Keratinocyte (primary cell): Measurements from ENCODE around the gene COPZ2. TPM values are rescaled to one million over a fixed set of nuclear protein-coding genes. Genes with fewer than 3 reads are reported as not detected.

Experiments
- DNase-seq: peaks from one replicate; pipeline ENCODE4 v3.0.0-alpha.2; 2011; ENCODE audit warnings: low read depth, missing footprints, low spot score
- FAIRE-seq: peaks from 2 replicates; lab custom pipeline; 2011; peaks lifted over from hg19 to GRCh38; lab: Jason Lieb, UNC
- H2AFZ ChIP-seq: 2 replicates; pipeline ENCODE4 v1.6.0; 2012; ENCODE audit warnings: low read length, control low read depth, inconsistent platforms; ENCODE audit not compliant: control insufficient read depth
- H3K27ac ChIP-seq: 2 replicates; pipeline ENCODE4 v1.5.1; 2011; ENCODE audit warnings: low read length; ENCODE audit not compliant: control insufficient read depth, insufficient read depth
- H3K27me3 ChIP-seq: 3 replicates; pipeline ENCODE4 v1.6.0; 2011; ENCODE audit warnings: low read length; ENCODE audit not compliant: control insufficient read depth, insufficient read depth; ENCODE audit errors: extremely low read depth
- H3K36me3 ChIP-seq, 2 experiments: 2 replicates in 1 of 2; 3 replicates in 1 of 2; pipeline ENCODE4 v1.5.1; 2011; ENCODE audit warnings: low read length in 2 of 2, mild to moderate bottlenecking in 1 of 2; ENCODE audit not compliant: control insufficient read depth in 2 of 2, insufficient read depth in 2 of 2; ENCODE audit errors: extremely low read depth in 1 of 2
- H3K4me1 ChIP-seq: 3 replicates; pipeline ENCODE4 v1.5.1; 2011; ENCODE audit warnings: low read length; ENCODE audit not compliant: control insufficient read depth, insufficient read depth; ENCODE audit errors: extremely low read depth
- H3K4me2 ChIP-seq: 3 replicates; pipeline ENCODE4 v1.6.0; 2011; ENCODE audit warnings: low read depth, low read length; ENCODE audit not compliant: control insufficient read depth, insufficient read depth; ENCODE audit errors: extremely low read depth
- H3K4me3 ChIP-seq, 3 experiments: fragments of 200-600 bp in 1 of 3; sonication (generic) in 1 of 3; 2 replicates in 2 of 3; 3 replicates in 1 of 3; pipeline ENCODE4 v1.5.1; 2011 to 2016; ENCODE audit warnings: low read length in 3 of 3, mild to moderate bottlenecking in 3 of 3, control low read depth in 2 of 3, inconsistent platforms in 1 of 3, low read depth in 1 of 3, mixed read lengths in 1 of 3, mixed run types in 1 of 3, moderate library complexity in 1 of 3; ENCODE audit not compliant: control insufficient read depth in 2 of 3, insufficient read depth in 2 of 3; ENCODE audit errors: extremely low read depth in 1 of 3
- H3K79me2 ChIP-seq: 2 replicates; pipeline ENCODE4 v1.6.0; 2012; ENCODE audit warnings: low read length; ENCODE audit not compliant: control insufficient read depth, insufficient read depth
- H3K9ac ChIP-seq: 3 replicates; pipeline ENCODE4 v1.6.0; 2011; ENCODE audit warnings: low read length; ENCODE audit not compliant: control insufficient read depth, insufficient read depth; ENCODE audit errors: extremely low read depth
- H3K9me1 ChIP-seq: 3 replicates; pipeline ENCODE4 v1.6.0; 2011; ENCODE audit warnings: low read length; ENCODE audit not compliant: control insufficient read depth, insufficient read depth; ENCODE audit errors: extremely low read depth
- H3K9me3 ChIP-seq: 2 replicates; pipeline ENCODE4 v1.5.1; 2012; ENCODE audit warnings: low read depth, low read length; ENCODE audit not compliant: control insufficient read depth
- H4K20me1 ChIP-seq: 3 replicates; pipeline ENCODE4 v1.6.0; 2011; ENCODE audit warnings: low read length; ENCODE audit not compliant: control insufficient read depth, insufficient read depth; ENCODE audit errors: extremely low read depth
- EZH2 ChIP-seq: IDR thresholded peaks from one replicate; pipeline ENCODE4 v1.6.1; 2012; ENCODE audit warnings: inconsistent platforms, mild to moderate bottlenecking, low read length, moderate library complexity
- dilution Hi-C: fragments of 300-500 bp; cut with MboI; formaldehyde crosslinking; loops from one replicate; pipeline ENCODE4 v1.7.0; 2020; ENCODE audit warnings: low sequenced_read_pairs; ENCODE audit not compliant: extremely low pct_ligation_motif_present
- polyA plus RNA-seq, 5 experiments: library from polyadenylated mRNA; depleted of rRNA in 3 of 5; stranded (reverse) in 3 of 5; stranded (forward) in 1 of 5; unstranded in 1 of 5; fragments of >200 nt; gene quantifications; 1 replicate in 1 of 5; 2 replicates in 3 of 5; 3 replicates in 1 of 5; pipeline versions ENCODE4 v1.2.1 to v1.2.3, GENCODE V29; 2011 to 2012; ENCODE audit warnings: missing spikeins in 2 of 5, low read depth in 1 of 5, low replicate concordance in 1 of 5
- TF ChIP-seq, protein P1 (sequence below), 3 experiments: IDR thresholded peaks in 1 of 3; conservative IDR thresholded peaks in 1 of 3; optimal IDR thresholded peaks in 1 of 3; 2 replicates in 2 of 3; 3 replicates in 1 of 3; pipeline versions ENCODE3 to v1.5.1; 2011; ENCODE audit warnings: low read length in 3 of 3, mild to moderate bottlenecking in 3 of 3, moderate library complexity in 2 of 3, control low read depth in 1 of 3, inconsistent platforms in 1 of 3; ENCODE audit not compliant: insufficient read depth in 2 of 3; ENCODE audit errors: extremely low read depth in 1 of 3

COPZ2 gene
- polyA plus RNA-seq, 1 donor (not counting 4 experiments of a cell fraction or from before 2014, with no cell fraction given): 11.1 TPM

DNA sequence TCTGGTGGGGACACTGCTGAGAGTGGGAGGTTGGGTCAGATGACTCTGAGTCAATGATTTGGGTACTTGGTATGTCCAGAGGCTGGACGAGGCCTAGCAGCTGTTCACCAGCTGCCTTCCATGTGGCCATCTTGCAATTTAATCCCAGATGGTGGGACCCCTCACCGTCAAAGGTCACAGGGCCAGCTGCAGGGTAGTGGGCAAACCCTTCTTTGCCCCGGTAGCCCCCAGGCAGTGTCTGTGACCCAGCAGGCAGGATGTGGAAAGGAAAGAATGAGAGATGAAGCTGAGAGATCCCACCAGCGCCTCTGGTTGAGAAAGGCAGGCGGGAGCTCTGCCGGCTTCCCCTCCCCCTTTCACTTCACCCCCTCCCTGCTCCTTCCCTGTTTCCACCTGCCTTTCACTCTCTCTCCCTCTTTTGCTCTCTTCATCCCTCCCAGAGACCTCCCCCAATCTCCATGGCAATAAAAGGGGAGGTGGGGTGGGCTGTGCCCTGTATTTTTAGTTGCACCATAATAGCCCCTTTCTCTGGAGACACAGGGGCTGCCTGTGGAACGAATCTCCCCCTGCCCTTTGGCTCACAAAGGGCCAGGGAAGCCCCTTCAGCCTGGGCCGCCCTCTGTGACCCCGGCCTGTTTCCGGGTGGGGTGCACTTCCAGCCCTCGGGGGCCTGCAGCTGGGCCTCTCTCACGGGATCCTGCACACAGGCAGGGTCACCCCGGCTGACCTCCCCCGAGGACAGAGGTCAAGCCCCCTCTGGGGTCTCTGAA, 46.5 kb downstream of the COPZ2 start:
- TF ChIP-seq, protein P1, sequence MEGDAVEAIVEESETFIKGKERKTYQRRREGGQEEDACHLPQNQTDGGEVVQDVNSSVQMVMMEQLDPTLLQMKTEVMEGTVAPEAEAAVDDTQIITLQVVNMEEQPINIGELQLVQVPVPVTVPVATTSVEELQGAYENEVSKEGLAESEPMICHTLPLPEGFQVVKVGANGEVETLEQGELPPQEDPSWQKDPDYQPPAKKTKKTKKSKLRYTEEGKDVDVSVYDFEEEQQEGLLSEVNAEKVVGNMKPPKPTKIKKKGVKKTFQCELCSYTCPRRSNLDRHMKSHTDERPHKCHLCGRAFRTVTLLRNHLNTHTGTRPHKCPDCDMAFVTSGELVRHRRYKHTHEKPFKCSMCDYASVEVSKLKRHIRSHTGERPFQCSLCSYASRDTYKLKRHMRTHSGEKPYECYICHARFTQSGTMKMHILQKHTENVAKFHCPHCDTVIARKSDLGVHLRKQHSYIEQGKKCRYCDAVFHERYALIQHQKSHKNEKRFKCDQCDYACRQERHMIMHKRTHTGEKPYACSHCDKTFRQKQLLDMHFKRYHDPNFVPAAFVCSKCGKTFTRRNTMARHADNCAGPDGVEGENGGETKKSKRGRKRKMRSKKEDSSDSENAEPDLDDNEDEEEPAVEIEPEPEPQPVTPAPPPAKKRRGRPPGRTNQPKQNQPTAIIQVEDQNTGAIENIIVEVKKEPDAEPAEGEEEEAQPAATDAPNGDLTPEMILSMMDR (optimal IDR thresholded peaks at IDR 0.05 in 1 of 3, IDR thresholded peaks at IDR 0.05 in 1 of 3, conservative IDR thresholded peaks at IDR 0.05 in 1 of 3; ENCODE audit: extremely low read depth in 1 of 3, insufficient read depth in 2 of 3, low read length in 3 of 3): no peak
- no peak for TF ChIP-seq EZH2
- no peaks in the 10 kb centered on the region for H3K9me1 ChIP-seq
- H3K9me3 ChIP-seq: no peaks in the 10 kb centered on the region
- H3K27ac ChIP-seq: no peak overlapping the region
- dilution Hi-C loops: no loop called here
- no peak overlapping the region for H3K9ac ChIP-seq
- no peak overlapping the region for H2AFZ ChIP-seq
- no peak overlapping the region for H3K4me3 ChIP-seq
- no peak overlapping the region for H3K4me2 ChIP-seq
- no peaks in the 10 kb centered on the region for H4K20me1 ChIP-seq
- FAIRE-seq (no peak), DNase-seq (no peak)
- no peaks in the 10 kb centered on the region for H3K4me1 ChIP-seq
- no peaks in the 10 kb centered on the region for H3K27me3 ChIP-seq
- H3K36me3 ChIP-seq: no peaks in the 10 kb centered on the region
- H3K79me2 ChIP-seq: no peaks in the 10 kb centered on the region

DNA sequence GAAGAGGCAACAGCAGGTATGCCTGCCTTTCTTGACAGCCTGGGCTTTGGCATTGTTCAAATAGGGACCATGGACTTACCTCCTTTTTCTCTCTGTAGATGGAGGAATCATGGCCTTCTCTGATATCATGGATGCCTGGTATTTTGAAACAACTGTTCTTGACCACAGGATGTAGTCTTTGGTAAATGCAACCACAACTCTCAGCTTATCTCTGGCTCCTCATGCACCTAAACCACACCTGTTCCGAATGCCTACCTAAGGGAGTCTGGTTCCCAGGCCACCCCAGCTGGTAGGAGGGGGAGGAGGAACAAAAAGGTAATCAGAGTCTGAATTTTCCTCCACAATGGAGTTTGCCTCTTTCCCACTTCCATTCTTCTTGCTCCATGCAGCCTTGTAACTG, 47.9 kb downstream of the COPZ2 start:
- Histone ChIP-seq H3K9me1 (no peaks in the 10 kb centered on the region), H2AFZ (no peak overlapping the region), H3K9ac (no peak overlapping the region), H3K27ac (no peak overlapping the region), H3K79me2 (no peaks in the 10 kb centered on the region), H3K27me3 (no peaks in the 10 kb centered on the region), H3K9me3 (no peaks in the 10 kb centered on the region), H4K20me1 (no peaks in the 10 kb centered on the region), H3K4me1 (no peaks in the 10 kb centered on the region), H3K4me2 (no peak overlapping the region), H3K36me3 (no peaks in the 10 kb centered on the region), H3K4me3 (no peak overlapping the region)
- FAIRE-seq (no peak), DNase-seq (no peak)
- TF ChIP-seq EZH2: no peak
- dilution Hi-C loops: no loop called here
